Glutamatergic neuron (in vitro differentiated cells): ENCODE data around the gene ADISSP. TPM values are rescaled to one million over a fixed set of nuclear protein-coding genes. Genes with fewer than 3 reads are reported as not detected.

Source experiments
- DNase-seq: peaks from one replicate; pipeline ENCODE4 v3.0.0; 2022
- H3K27ac Mint-ChIP-seq: one replicate; pipeline ENCODE4 v1.8.0; 2020; ENCODE audit warnings: mild to moderate bottlenecking, mixed read lengths, inconsistent platforms; ENCODE audit not compliant: unreplicated experiment
- H3K27me3 Mint-ChIP-seq: one replicate; pipeline ENCODE4 v1.8.0; 2020; ENCODE audit warnings: mild to moderate bottlenecking, moderate library complexity, mixed read lengths, inconsistent platforms; ENCODE audit not compliant: unreplicated experiment
- H3K36me3 Mint-ChIP-seq: one replicate; pipeline ENCODE4 v1.8.0; 2020; ENCODE audit warnings: mild to moderate bottlenecking, mixed read lengths, inconsistent platforms; ENCODE audit not compliant: unreplicated experiment
- H3K4me1 Mint-ChIP-seq: one replicate; pipeline ENCODE4 v1.8.0; 2020; ENCODE audit warnings: mild to moderate bottlenecking, low read depth, mixed read lengths, inconsistent platforms; ENCODE audit not compliant: unreplicated experiment
- H3K4me3 Mint-ChIP-seq: one replicate; pipeline ENCODE4 v1.8.0; 2020; ENCODE audit warnings: mild to moderate bottlenecking, mixed read lengths, inconsistent platforms; ENCODE audit not compliant: unreplicated experiment
- H3K9me3 Mint-ChIP-seq: one replicate; pipeline ENCODE4 v1.8.0; 2020; ENCODE audit warnings: mild to moderate bottlenecking, moderate library complexity, mixed read lengths, inconsistent platforms; ENCODE audit not compliant: unreplicated experiment
- total RNA-seq: library from RNA; stranded (reverse); fragmentation: NEBNext Ultra II Directional; extraction: Animal tissue kit (Norgen Biotek cat#: 25700); gene quantifications from one replicate; pipeline ENCODE4 v1.2.1, GENCODE V29; 2021; ENCODE audit not compliant: unreplicated experiment
- TF ChIP-seq, protein P1 (sequence below): fragments of 200-600 bp; sonication (generic); IDR thresholded peaks from one replicate; pipeline ENCODE4 v1.5.0; 2021; ENCODE audit not compliant: partially characterized antibody, unreplicated experiment

The ADISSP gene
- total RNA-seq, 1 donor from 2014 or later: 54.6 TPM

DNA sequence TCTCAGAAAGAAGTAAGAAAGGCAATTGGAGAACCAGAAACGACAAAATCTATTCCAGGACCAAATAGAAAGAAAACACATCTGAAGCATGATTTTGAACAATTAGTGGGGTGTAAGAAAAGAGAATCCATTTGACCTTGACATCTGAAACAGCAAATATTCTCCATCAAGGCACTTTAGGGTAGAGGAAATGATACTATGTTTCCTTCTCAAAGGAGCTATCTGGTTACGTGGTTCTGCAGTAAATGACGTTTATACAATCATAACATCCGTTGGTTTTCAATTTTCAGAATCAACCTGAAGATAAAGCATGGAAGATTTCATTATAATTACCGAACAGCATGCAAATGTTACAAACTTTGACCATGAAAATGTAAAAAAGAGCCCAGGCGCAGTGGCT is 46.9 kb downstream of the ADISSP start:
- Mint-ChIP-seq H3K36me3 (no peaks in the 10 kb centered on the region), H3K4me3 (no peak overlapping the region), H3K27ac (no peak overlapping the region), H3K27me3 (peaks cover 5% of the 10 kb centered on the region), H3K9me3 (no peaks in the 10 kb centered on the region), H3K4me1 (peaks cover 3% of the 10 kb centered on the region)
- TF ChIP-seq, protein P1, sequence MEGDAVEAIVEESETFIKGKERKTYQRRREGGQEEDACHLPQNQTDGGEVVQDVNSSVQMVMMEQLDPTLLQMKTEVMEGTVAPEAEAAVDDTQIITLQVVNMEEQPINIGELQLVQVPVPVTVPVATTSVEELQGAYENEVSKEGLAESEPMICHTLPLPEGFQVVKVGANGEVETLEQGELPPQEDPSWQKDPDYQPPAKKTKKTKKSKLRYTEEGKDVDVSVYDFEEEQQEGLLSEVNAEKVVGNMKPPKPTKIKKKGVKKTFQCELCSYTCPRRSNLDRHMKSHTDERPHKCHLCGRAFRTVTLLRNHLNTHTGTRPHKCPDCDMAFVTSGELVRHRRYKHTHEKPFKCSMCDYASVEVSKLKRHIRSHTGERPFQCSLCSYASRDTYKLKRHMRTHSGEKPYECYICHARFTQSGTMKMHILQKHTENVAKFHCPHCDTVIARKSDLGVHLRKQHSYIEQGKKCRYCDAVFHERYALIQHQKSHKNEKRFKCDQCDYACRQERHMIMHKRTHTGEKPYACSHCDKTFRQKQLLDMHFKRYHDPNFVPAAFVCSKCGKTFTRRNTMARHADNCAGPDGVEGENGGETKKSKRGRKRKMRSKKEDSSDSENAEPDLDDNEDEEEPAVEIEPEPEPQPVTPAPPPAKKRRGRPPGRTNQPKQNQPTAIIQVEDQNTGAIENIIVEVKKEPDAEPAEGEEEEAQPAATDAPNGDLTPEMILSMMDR: no peak
- DNase-seq: no peak

DNA sequence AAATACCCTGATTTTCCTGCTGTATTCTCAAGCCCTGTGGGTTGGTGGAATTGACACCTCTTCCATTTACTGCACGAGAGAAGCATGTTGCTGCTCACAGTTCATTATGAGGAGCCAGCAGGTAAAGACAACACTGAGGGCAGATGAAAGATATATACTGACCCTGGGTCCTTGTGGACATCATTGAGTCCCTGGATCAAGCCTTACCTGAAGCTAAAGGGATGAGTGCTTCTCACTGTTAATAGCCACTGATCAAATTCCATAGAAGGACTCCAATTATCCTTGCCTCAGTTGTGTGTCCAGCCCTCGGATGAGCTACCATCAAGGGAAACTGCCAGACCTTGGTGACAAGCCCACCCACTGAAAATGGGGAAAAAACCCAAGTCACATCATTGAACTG is 47.5 kb downstream of the ADISSP start:
- Mint-ChIP-seq H3K27ac (no peak overlapping the region), H3K4me3 (no peak overlapping the region), H3K36me3 (no peaks in the 10 kb centered on the region), H3K9me3 (no peaks in the 10 kb centered on the region), H3K27me3 (peaks cover 5% of the 10 kb centered on the region), H3K4me1 (peaks cover 3% of the 10 kb centered on the region)
- no peak for DNase-seq
- TF ChIP-seq, protein P1: no peak

DNA sequence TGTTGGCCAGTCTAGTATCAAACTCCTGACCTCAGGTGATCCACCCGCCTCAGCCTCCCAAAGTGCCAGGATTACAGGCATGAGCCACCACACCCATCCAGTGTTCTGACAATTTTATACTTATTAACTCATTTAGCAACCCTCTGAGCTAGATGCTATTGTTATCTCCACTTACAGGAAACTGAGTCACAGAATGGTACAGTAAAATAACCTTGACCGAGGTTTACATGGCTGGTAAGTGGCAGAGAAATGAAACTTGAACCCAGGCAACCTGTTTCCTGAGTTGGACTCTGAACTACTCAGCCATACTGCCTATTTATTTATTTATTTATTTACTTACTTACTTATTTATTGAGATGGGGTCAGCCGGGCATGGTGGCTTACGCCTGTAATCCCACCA is 48.5 kb downstream of the ADISSP start:
- DNase-seq: no peak

DNA sequence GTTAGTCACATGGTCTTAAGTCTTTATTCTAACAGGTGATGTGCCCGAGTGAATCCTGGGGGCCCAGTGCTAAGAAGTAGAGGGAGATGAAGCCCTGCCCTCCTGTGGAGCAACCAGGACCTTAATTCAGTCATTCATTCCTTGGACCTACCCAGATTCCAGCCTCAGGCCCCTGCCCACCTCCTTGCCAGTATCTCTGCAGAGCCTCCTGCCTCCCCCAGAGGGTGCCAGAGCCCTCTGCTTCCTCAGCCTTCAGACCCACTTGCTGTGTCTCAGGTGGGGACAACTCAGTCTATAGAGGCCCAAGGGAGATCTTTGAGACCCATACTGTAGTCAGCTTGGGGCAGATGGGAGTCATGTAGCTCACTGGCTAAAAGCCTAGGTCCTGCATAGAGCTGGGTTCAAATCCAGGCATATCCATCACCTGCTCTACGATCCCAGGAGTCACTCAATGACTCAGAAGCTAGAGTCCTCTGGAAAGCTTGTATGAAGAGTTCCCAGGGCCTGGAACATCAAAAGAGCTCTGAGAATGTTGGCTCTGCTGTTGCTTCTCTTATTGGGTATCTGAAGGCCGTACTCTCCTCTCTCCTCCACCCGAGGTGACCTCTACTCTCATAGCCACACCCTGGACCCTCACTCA is 51.2 kb downstream of the ADISSP start:
- peak; percentile 63 for DNase-seq
- TF ChIP-seq, protein P1: peak; percentile 36
- peaks cover 3% of the 10 kb centered on the region for H3K4me1 Mint-ChIP-seq
- H3K27ac Mint-ChIP-seq: no peak overlapping the region
- peaks cover 9% of the 10 kb centered on the region for H3K27me3 Mint-ChIP-seq
- H3K9me3 Mint-ChIP-seq: peaks cover 1% of the 10 kb centered on the region
- no peaks in the 10 kb centered on the region for H3K36me3 Mint-ChIP-seq
- no peak overlapping the region for H3K4me3 Mint-ChIP-seq

More for the DNA sequence above, 48.5 kb downstream of the ADISSP start:
- Mint-ChIP-seq H3K4me3 (no peak overlapping the region), H3K9me3 (no peaks in the 10 kb centered on the region), H3K27ac (no peak overlapping the region), H3K36me3 (no peaks in the 10 kb centered on the region), H3K4me1 (peaks cover 3% of the 10 kb centered on the region), H3K27me3 (peaks cover 7% of the 10 kb centered on the region)
- TF ChIP-seq, protein P1: no peak

DNA sequence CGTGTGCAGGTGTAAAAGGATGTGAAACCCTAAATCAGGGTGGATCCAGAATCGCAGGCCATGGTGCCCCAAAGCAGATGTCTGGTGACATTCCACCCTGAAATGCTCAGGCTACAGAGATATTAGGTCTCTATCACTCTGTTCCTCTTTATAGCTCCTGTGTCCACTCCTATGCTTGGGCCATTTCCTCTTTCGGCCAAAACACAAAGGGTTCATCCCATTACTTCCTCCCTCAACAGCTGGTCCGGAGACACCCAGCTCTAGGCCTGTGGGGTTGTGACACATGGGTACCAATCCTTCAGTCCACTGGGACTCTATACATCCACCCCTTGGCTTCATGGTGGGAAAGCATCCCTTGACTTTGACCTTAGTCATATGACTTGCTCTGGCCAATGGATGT is 53.5 kb downstream of the ADISSP start:
- peaks cover 5% of the 10 kb centered on the region for H3K9me3 Mint-ChIP-seq
- no peak for DNase-seq
- no peak overlapping the region for H3K27ac Mint-ChIP-seq
- no peaks in the 10 kb centered on the region for H3K36me3 Mint-ChIP-seq
- H3K27me3 Mint-ChIP-seq: peaks cover 7% of the 10 kb centered on the region
- TF ChIP-seq, protein P1: no peak
- H3K4me3 Mint-ChIP-seq: no peak overlapping the region
- H3K4me1 Mint-ChIP-seq: peaks cover 3% of the 10 kb centered on the region
